ENCODE data around the gene GOLT1B. TPM values are rescaled to one million over a fixed set of nuclear protein-coding genes. Genes with fewer than 3 reads are reported as not detected.

Gene GOLT1B
- polyA plus RNA-seq, 12 donors, result 34.7 to 132 (median 55.6) TPM

- DNase-seq, result no peak
Observed at GRCh38 chr12:21559855-21560569, 58.4 kb downstream of the GOLT1B start.

GRCh38 chr12:21561158-21561557, 59.6 kb downstream of the GOLT1B start:
- DNase-seq, result no peak

- DNase-seq, result no peak
Observed at GRCh38 chr12:21562859-21563258, 61.3 kb downstream of the GOLT1B start.

GRCh38 chr12:21566223-21566906, 64.8 kb downstream of the GOLT1B start:
- no peak for DNase-seq

GRCh38 chr12:21566907-21567394, 65.4 kb downstream of the GOLT1B start:
- DNase-seq, result peak; percentile 15

Other genes starting within 250 kb of the GOLT1B start
- under 1 TPM in 1 of 12 donors, not detected in 11; 0.05 TPM for gene SLCO1A2, start 166.9 kb upstream of the GOLT1B start, polyA plus RNA-seq (ENCODE audit: insufficient read length in 12 of 12)
- gene IAPP, start 128.9 kb upstream of the GOLT1B start, polyA plus RNA-seq (ENCODE audit: insufficient read length in 12 of 12), result not detected
- 10 to 100 TPM in 11 of 12 donors, not detected in 1; 11.1 to 24.6 (median 19.8) TPM for gene PYROXD1, start 64.1 kb upstream of the GOLT1B start, polyA plus RNA-seq (ENCODE audit: insufficient read length in 12 of 12)
- 10 to 100 TPM in 11 of 12 donors, not detected in 1; 28.8 to 43.8 (median 33.0) TPM for gene RECQL, start 154 bp upstream of the GOLT1B start, polyA plus RNA-seq (ENCODE audit: insufficient read length in 12 of 12)
- 10 to 100 TPM in 10 of 12 donors, 1 to 10 TPM in 1, not detected in 1; 9.0 to 52.6 (median 33.3) TPM for gene SPX, start 24.5 kb downstream of the GOLT1B start, polyA plus RNA-seq (ENCODE audit: insufficient read length in 12 of 12)
- under 1 TPM in 6 of 12 donors, not detected in 6; 0.26 to 0.58 (median 0.48) TPM for gene GYS2, start 103.1 kb downstream of the GOLT1B start, polyA plus RNA-seq (ENCODE audit: insufficient read length in 12 of 12)
- gene LDHB, start 156.1 kb downstream of the GOLT1B start, polyA plus RNA-seq (ENCODE audit: insufficient read length in 12 of 12), result 100 to 1,000 TPM in 11 of 12 donors, not detected in 1; 367 to 867 (median 742) TPM